GM12873 (cell line): ENCODE measurements around the gene OVCH2.

Experiments used
- CTCF ChIP-seq: IDR thresholded peaks from 2 replicates; pipeline ENCODE4 v1.5.1; 2012; ENCODE audit warnings: low read depth, mild to moderate bottlenecking, moderate library complexity, low read length, control low read depth; ENCODE audit not compliant: insufficient read depth; ENCODE audit errors: missing control alignments

The OVCH2 gene

DNA sequence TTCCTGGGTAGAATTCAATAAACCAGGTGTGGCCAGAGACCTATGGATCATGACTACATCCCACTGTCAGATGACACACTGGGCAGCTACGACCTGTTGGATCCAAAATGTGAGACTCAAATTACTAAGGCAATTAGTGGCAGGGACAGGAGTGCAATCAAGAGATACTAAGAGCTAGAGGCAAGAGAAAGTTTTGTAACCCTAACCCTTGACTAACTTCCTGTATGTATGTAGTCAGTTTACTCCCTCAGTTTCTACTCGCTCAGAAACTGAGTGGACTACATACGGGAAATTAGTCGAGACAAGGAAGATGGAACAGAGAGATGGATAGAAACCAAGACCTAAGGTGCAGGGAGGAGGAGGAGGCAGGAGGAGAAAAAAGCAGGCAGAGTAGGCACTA lies 35.6 kb downstream of the OVCH2 start:
- no peak for TF ChIP-seq CTCF

DNA sequence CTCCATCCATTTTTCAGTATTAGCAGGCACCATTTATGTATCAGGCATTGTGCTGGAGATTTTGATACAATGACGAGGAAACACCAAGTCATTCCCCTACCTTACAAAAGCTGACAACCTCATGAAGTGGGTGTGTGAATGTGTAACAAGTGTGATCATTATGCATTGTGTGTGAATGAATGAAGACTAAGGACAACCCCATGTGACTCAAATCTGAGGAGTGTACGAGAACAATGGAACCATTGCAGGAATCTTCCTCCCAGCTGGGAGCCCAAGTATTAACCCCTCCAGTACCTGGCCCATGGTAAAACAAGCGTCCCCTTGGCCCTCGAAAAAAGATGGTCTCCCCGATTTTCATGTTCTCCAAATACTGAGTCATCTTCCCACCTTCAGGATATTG lies 37.4 kb downstream of the OVCH2 start:
- no peak for TF ChIP-seq CTCF

- no peak for TF ChIP-seq CTCF
These were observed 37.8 kb downstream of the OVCH2 start for GRCh38 chr11:7668464-7668863.

DNA sequence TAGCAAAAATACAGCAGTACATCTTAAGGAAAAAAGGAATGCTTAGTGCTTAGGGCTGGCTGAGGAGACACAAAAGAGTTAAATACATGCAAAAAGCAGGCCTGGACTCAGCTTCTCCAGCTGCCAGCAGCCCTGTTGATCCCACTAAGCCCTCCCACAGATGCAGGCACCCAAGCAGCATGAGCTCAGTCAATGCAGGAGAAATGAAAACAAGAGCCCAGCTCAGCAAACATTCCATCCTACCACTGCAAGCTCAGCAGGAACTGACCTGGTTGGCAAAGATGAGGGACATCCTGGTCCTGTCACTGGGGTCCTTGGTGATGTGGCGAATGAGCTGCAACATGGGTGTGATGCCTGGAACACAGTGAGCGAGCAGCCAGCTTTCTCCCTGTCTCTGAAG lies 38.8 kb downstream of the OVCH2 start:
- TF ChIP-seq CTCF: no peak

DNA sequence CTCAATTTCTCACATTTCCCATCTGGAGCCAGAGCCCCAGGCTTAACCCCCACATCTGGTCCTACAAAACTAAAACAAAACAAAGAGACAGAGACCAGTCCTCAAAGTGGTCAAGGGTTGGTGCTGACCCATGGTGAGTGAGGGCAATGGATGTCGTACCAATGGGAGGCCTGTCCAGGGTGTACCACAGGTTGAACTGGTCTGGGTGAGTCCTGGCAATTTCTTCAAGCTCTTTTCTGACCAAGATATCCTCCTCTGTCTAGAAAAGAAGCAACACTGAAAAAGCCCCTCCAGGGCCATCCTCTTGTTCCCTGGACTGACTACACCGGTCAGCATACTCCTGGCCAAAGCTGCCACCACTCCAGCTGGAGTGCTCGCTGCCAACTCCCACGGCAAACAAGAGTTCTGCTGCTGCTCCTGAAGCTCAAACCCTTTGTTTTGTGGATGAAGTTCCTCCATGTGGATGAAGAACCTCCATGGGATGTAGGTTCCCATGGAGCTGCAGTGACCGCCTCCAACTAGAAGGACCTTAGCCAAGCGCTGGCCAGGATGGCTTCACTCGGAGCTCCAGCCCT lies 39.9 kb downstream of the OVCH2 start:
- no peak for TF ChIP-seq CTCF

DNA sequence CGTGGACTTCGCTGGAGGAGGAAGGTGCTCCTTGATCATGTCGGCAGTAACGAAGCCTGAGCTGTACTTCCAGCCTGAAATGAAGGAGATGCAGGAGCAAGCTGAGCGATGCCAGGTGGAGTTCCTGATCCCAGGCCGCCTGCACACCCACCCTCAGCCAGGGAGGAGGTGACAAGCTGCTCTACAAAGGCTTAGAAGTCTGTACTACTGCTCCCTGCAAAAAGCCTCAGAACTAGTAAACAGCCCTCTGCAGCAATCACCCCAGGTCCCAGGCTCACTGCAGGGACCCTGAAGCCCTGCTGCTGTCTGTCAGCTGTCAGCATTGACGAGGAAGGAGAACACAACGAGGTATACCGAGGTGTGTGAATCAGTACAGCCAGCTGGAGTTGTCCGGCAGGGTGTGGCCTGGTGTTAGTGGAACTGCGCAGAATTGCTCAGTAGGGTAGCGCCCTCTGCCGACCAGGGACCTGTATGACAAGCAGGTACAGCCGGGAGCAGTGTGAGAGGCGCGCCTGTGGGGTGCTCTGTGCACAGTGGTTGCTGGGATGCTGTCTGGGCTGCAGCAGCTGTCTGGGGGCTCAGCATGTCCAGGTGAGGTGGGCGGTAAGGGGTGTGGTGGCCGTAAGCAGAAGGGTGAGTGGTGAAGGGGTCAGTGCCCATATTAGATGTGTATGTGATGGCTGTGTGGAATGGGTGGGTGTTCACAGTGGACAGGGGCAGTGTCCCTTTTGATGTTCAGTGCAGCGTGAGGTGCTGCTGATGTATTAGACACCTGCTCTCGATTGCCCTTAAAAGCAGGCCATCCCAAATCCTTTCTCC lies 40.6 kb downstream of the OVCH2 start:
- TF ChIP-seq CTCF: peak; percentile 99

DNA sequence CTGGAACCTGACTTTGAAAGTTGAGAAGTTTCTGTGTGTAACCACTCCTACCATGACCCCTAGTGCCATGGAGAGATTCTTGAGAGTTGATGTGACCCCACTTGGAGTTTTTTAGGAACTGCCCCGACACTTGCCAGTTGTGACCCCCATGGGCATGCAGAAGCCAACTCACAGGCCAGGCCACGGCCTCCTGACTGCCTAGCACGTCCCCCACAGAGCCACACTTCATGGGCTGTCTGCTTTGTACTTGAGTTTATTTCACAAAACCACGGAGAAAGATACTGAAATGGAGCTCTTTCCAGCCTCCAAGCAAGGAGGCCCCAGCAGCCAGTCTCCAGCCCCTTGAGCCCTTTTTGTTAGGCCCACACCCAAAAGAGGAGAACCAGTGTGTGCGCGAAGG lies 41.4 kb downstream of the OVCH2 start:
- no peak for TF ChIP-seq CTCF
